ENCODE results near the gene LDHB.

DNA sequence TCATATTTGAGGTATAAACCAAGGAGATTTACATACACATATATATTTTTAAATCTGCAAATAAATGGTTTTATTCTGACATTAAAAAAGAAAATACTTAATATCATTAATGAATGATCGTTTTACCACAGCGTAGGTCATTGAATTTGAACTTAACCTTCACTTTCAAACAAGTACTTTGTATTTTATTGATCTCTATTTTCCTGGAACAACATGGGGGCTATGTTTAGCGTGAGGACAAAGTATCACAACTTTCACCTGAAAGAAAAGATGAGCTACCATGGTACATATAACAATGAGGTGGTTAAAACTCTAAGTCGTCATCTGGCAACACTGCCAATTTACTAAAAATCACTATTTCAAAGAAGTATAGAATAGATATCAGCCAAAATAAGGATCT, 59.0 kb downstream of the LDHB start:
- TF ChIP-seq BACH2 (CRISPR knock-in tag; IDR thresholded peaks at IDR 0.05; ENCODE audit: borderline replicate concordance) (no peak), ZNF8 (CRISPR knock-in tag; IDR thresholded peaks at IDR 0.05) (no peak), ESRRG (CRISPR knock-in tag; IDR thresholded peaks at IDR 0.05) (no peak), TOX (CRISPR knock-in tag; IDR thresholded peaks at IDR 0.05; ENCODE audit: borderline replicate concordance) (no peak), ZFP3 (CRISPR knock-in tag; IDR thresholded peaks at IDR 0.05) (no peak), RARB (CRISPR knock-in tag; IDR thresholded peaks at IDR 0.05) (no peak), CSDC2 (CRISPR knock-in tag; IDR thresholded peaks at IDR 0.05) (no peak), OSR1 (CRISPR knock-in tag; IDR thresholded peaks at IDR 0.05) (no peak), ARNTL (CRISPR knock-in tag; IDR thresholded peaks at IDR 0.05; ENCODE audit: borderline replicate concordance, low read depth) (no peak)
- TF ChIP-seq, protein P1, sequence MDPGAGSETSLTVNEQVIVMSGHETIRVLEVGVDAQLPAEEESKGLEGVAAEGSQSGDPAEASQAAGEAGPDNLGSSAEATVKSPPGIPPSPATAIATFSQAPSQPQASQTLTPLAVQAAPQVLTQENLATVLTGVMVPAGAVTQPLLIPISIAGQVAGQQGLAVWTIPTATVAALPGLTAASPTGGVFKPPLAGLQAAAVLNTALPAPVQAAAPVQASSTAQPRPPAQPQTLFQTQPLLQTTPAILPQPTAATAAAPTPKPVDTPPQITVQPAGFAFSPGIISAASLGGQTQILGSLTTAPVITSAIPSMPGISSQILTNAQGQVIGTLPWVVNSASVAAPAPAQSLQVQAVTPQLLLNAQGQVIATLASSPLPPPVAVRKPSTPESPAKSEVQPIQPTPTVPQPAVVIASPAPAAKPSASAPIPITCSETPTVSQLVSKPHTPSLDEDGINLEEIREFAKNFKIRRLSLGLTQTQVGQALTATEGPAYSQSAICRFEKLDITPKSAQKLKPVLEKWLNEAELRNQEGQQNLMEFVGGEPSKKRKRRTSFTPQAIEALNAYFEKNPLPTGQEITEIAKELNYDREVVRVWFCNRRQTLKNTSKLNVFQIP (CRISPR knock-in tag; IDR thresholded peaks at IDR 0.05; ENCODE audit: borderline replicate concordance, low read depth) = no peak
- TF ChIP-seq, protein P2, sequence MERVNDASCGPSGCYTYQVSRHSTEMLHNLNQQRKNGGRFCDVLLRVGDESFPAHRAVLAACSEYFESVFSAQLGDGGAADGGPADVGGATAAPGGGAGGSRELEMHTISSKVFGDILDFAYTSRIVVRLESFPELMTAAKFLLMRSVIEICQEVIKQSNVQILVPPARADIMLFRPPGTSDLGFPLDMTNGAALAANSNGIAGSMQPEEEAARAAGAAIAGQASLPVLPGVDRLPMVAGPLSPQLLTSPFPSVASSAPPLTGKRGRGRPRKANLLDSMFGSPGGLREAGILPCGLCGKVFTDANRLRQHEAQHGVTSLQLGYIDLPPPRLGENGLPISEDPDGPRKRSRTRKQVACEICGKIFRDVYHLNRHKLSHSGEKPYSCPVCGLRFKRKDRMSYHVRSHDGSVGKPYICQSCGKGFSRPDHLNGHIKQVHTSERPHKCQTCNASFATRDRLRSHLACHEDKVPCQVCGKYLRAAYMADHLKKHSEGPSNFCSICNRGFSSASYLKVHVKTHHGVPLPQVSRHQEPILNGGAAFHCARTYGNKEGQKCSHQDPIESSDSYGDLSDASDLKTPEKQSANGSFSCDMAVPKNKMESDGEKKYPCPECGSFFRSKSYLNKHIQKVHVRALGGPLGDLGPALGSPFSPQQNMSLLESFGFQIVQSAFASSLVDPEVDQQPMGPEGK (CRISPR knock-in tag; IDR thresholded peaks at IDR 0.05; ENCODE audit: borderline replicate concordance) = no peak
- TF ChIP-seq, protein P3, sequence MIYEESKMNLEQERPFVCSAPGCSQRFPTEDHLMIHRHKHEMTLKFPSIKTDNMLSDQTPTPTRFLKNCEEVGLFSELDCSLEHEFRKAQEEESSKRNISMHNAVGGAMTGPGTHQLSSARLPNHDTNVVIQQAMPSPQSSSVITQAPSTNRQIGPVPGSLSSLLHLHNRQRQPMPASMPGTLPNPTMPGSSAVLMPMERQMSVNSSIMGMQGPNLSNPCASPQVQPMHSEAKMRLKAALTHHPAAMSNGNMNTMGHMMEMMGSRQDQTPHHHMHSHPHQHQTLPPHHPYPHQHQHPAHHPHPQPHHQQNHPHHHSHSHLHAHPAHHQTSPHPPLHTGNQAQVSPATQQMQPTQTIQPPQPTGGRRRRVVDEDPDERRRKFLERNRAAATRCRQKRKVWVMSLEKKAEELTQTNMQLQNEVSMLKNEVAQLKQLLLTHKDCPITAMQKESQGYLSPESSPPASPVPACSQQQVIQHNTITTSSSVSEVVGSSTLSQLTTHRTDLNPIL (CRISPR knock-in tag; IDR thresholded peaks at IDR 0.05; ENCODE audit: low read depth) = no peak
